IPS-18a (cell line): ENCODE data around the gene CBFA2T2.
"Not testable (repeated sequence)": the region's sequence is repeated elsewhere in the genome, so short reads cannot be mapped to it uniquely, and the experiment has no call there.

Experiments used
- H3K27ac ChIP-seq: one replicate; pipeline ENCODE4 v1.5.1; 2013; ENCODE audit warnings: low read length
- H3K27me3 ChIP-seq: one replicate; pipeline ENCODE4 v1.6.1; 2013; ENCODE audit warnings: mild to moderate bottlenecking, low read length; ENCODE audit not compliant: control insufficient read depth, insufficient read depth
- H3K36me3 ChIP-seq: one replicate; pipeline ENCODE4 v1.6.1; 2013; ENCODE audit warnings: low read depth, low read length; ENCODE audit not compliant: control insufficient read depth
- H3K4me1 ChIP-seq: one replicate; pipeline ENCODE4 v1.6.1; 2013; ENCODE audit warnings: low read depth, low read length; ENCODE audit not compliant: control insufficient read depth
- H3K4me3 ChIP-seq: one replicate; pipeline ENCODE4 v1.5.1; 2013; ENCODE audit warnings: low read length
- H3K9ac ChIP-seq: one replicate; pipeline ENCODE4 v1.6.1; 2013; ENCODE audit warnings: mild to moderate bottlenecking, low read length, moderate library complexity
- H3K9me3 ChIP-seq: one replicate; pipeline ENCODE4 v1.6.1; 2013; ENCODE audit warnings: low read depth, low read length; ENCODE audit not compliant: control insufficient read depth

CBFA2T2 gene

DNA sequence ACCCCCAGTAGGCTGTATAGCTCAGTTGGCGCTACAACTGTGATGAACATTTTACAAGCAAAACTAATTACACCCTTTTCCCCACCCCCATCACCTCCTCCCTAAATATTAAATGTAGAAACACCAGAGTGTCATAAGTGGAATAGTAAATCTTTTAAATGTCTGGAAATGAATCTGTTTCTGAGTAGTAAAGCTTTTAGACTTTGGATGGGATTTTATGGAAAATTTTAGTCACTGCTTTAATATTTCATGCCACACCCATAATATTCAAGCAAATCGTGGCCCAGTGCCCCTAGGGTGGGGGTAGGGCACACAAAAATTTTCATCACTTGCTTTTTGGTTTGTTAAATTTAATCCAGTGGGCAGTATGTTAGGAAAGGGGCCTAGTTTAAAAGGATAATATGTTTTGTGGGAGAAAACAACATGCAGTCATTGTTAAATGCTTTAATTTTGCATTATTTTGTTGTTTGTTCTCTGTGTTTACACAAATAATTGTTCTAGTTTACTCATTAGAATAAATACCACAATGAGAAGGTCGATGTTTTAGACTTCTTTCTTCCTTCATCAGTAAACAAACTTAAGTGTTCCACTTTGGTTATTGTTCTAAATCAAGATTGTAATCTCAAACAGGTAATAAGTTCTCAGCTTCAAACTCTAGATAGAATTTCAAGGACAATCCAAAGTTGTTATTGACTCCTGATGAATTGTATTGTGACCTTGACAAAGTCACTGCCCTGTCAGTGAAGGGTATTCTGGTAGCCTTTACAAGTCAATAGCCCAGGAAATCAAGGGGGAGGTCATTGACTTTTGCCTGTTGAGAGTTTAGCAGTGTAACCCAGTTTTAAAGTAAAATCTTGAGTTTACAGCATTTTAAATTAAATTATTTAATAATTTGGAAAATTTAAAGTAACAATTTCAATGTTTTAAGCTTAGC, 79.2 kb downstream of the CBFA2T2 start:
- peaks cover 34% of the 10 kb centered on the region for H3K4me1 ChIP-seq
- peak overlapping the region; percentile 13 for H3K4me3 ChIP-seq
- peaks cover 37% of the 10 kb centered on the region for H3K27me3 ChIP-seq
- H3K9me3 ChIP-seq, result no peaks in the 10 kb centered on the region
- H3K9ac ChIP-seq, result peak overlapping the region; percentile 1
- H3K36me3 ChIP-seq, result no peaks in the 10 kb centered on the region
- no peak overlapping the region for H3K27ac ChIP-seq

DNA sequence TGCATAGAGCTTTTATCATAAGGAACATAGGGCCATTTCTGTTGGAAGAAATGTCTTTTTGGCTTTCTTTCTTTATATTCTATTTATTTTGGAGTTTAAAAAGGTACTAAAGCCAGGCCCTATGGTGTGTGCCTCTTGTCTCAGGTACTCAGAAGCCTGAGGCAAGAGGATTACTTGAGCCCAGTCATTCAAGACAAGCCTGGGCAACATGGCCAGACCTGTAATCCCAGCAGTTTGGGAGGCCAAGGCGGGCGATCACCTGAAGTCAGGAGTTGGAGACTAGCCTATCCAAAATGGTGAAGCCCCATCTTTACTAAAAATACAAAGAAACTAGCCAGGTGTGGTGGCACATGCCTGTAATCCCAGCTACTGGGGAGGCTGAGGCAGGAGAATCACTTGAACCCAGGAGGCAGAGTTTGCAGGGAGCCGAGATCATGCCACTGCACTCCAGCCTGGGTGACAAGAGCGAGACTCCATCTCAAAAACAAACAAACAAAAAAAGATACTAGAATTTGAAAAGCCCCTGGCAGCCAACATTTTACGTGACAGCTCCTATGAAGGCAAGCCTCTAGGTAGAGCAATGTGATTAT, 80.0 kb downstream of the CBFA2T2 start:
- Histone ChIP-seq H3K27ac (no peak overlapping the region), H3K4me3 (no peak overlapping the region), H3K27me3 (peaks cover 37% of the 10 kb centered on the region), H3K4me1 (peaks cover 34% of the 10 kb centered on the region), H3K9ac (no peak overlapping the region), H3K9me3 (no peaks in the 10 kb centered on the region), H3K36me3 (no peaks in the 10 kb centered on the region)

GRCh38 chr20:33570743-33571142, 80.8 kb downstream of the CBFA2T2 start:
- Histone ChIP-seq H3K4me3 (no peak overlapping the region), H3K36me3 (no peaks in the 10 kb centered on the region), H3K4me1 (peaks cover 34% of the 10 kb centered on the region), H3K27ac (no peak overlapping the region), H3K9ac (no peak overlapping the region), H3K9me3 (no peaks in the 10 kb centered on the region), H3K27me3 (peaks cover 36% of the 10 kb centered on the region)

- not testable (repeated sequence) for H3K27ac ChIP-seq, H3K9me3 ChIP-seq, H3K36me3 ChIP-seq, H3K4me3 ChIP-seq, H3K9ac ChIP-seq
- Histone ChIP-seq H3K27me3 (peaks cover 13% of the 10 kb centered on the region), H3K4me1 (peaks cover 30% of the 10 kb centered on the region)
Observed at GRCh38 chr20:33573268-33573667, 83.4 kb downstream of the CBFA2T2 start.

DNA sequence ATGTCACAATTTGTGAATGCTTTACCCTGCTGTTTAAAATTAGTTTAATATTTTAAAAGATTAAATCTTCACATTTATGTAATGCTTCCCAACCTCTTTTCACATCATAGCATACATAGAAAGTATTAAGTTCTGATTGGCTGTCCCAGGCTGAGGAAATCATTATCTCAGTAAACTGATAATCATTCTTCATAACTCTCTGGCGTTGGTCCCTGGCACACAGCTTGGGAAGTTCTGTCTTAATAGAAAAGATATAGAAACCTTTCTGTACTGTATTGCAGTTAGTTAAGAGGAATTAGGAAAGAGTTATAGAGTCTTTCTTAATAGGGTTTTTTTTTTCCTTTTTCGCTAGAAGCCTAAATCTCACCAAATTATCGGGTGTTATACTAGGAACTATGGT, 85.4 kb downstream of the CBFA2T2 start:
- peaks cover 7% of the 10 kb centered on the region for H3K27me3 ChIP-seq
- H3K9me3 ChIP-seq, result no peaks in the 10 kb centered on the region
- peaks cover 10% of the 10 kb centered on the region for H3K4me1 ChIP-seq
- H3K9ac ChIP-seq, result no peak overlapping the region
- H3K4me3 ChIP-seq, result no peak overlapping the region
- no peaks in the 10 kb centered on the region for H3K36me3 ChIP-seq
- H3K27ac ChIP-seq, result no peak overlapping the region

- Histone ChIP-seq H3K27ac (no peak overlapping the region), H3K9ac (no peak overlapping the region), H3K27me3 (no peaks in the 10 kb centered on the region), H3K4me3 (no peak overlapping the region), H3K9me3 (no peaks in the 10 kb centered on the region), H3K36me3 (no peaks in the 10 kb centered on the region), H3K4me1 (peaks cover 6% of the 10 kb centered on the region)
Observed at GRCh38 chr20:33576432-33577125, 86.7 kb downstream of the CBFA2T2 start.

GRCh38 chr20:33578510-33578909, 88.6 kb downstream of the CBFA2T2 start:
- Histone ChIP-seq H3K36me3 (no peaks in the 10 kb centered on the region), H3K4me3 (no peak overlapping the region), H3K9me3 (no peaks in the 10 kb centered on the region), H3K9ac (no peak overlapping the region), H3K27ac (no peak overlapping the region), H3K27me3 (no peaks in the 10 kb centered on the region), H3K4me1 (peaks cover 7% of the 10 kb centered on the region)

DNA sequence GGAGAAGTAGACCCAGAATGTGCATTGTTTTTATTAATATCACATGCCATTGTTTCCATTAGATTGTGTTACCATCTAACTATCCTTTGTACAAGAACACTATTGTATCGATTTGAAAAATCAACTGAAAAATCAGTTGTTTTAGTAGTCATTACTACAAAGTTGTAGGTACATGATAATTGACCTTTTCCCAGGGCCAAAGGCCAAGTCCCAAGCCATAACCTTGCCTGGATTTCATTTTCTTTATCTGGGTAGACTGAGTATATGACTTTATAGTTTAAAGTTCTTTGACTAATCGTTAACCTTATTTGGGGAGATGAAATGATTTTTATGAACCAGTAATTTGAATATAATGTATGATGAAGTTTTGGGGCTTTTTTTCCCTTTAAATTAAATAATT, 93.2 kb downstream of the CBFA2T2 start:
- no peak overlapping the region for H3K9ac ChIP-seq
- no peaks in the 10 kb centered on the region for H3K36me3 ChIP-seq
- no peak overlapping the region for H3K4me3 ChIP-seq
- H3K4me1 ChIP-seq, result peaks cover 7% of the 10 kb centered on the region
- no peak overlapping the region for H3K27ac ChIP-seq
- H3K27me3 ChIP-seq, result no peaks in the 10 kb centered on the region
- no peaks in the 10 kb centered on the region for H3K9me3 ChIP-seq

- H3K27me3 ChIP-seq, result no peaks in the 10 kb centered on the region
- H3K4me3 ChIP-seq, result no peak overlapping the region
- H3K9me3 ChIP-seq, result no peaks in the 10 kb centered on the region
- H3K4me1 ChIP-seq, result peaks cover 7% of the 10 kb centered on the region
- no peak overlapping the region for H3K27ac ChIP-seq
- H3K36me3 ChIP-seq, result no peaks in the 10 kb centered on the region
- no peak overlapping the region for H3K9ac ChIP-seq
Observed at GRCh38 chr20:33584976-33585375, 95.1 kb downstream of the CBFA2T2 start.

DNA sequence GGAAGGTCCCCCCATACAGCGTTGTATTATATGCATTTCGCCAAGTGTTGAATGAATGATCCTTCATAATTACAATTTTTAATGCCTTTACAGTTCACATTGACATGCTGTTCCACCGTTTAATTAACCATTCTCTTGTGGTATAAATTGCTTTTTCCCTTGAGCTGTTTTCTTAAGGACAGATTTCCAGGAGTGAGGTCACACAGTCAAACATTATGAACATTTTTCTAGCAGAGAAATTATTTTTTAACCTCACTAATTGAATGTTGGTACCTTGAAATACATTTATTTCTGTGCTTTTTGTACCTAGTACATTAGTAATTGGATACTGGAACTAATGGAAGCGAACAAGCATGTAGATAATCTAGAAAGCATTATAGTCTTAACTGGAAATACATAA, 95.5 kb downstream of the CBFA2T2 start:
- no peaks in the 10 kb centered on the region for H3K36me3 ChIP-seq
- H3K27me3 ChIP-seq, result no peaks in the 10 kb centered on the region
- H3K27ac ChIP-seq, result no peak overlapping the region
- H3K9me3 ChIP-seq, result no peaks in the 10 kb centered on the region
- no peak overlapping the region for H3K9ac ChIP-seq
- H3K4me1 ChIP-seq, result peaks cover 7% of the 10 kb centered on the region
- no peak overlapping the region for H3K4me3 ChIP-seq

DNA sequence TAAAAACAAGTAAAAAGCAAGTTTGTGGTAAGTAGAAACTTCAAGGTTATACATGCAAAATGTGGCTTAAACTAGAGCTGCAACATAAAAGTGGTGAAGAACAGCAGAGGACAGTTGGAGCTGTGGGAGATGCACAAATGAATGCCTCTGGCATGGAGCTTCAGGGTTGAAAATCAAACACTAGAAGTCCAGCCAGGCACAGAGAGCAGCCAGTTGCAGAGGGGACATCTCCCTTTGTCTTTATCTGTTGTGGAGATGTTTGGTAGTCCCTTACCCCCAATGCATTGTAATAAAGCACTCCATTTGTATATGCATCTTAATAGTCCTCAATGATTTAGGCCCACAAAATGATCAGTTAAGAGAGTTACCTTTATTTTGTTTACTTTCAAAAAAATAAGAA, 99.2 kb downstream of the CBFA2T2 start:
- H3K4me3 ChIP-seq, result no peak overlapping the region
- no peak overlapping the region for H3K27ac ChIP-seq

More for the DNA sequence above, 99.2 kb downstream of the CBFA2T2 start:
- H3K4me1 ChIP-seq, result no peaks in the 10 kb centered on the region
- H3K9me3 ChIP-seq, result no peaks in the 10 kb centered on the region
- H3K27me3 ChIP-seq, result no peaks in the 10 kb centered on the region
- no peak overlapping the region for H3K9ac ChIP-seq
- H3K36me3 ChIP-seq, result no peaks in the 10 kb centered on the region
